Measurements from ENCODE around the gene FAM153A. TPM values are rescaled to one million over a fixed set of nuclear protein-coding genes. Genes with fewer than 3 reads are reported as not detected.
"Not testable (repeated sequence)": the region's sequence is repeated elsewhere in the genome, so short reads cannot be mapped to it uniquely, and the experiment has no call there.

The FAM153A gene
- total RNA-seq, 5 donors from 2014 or later (not counting 1 experiment from before 2014, with no cell fraction given), result 74.4 to 99.4 (median 93.8) TPM

GRCh38 chr5:177812814-177813425 lies 30.2 kb upstream of the FAM153A start:
- POLR2A ChIA-PET; H3K27ac ChIP-seq (ENCODE audit: low read length); H3K27me3 ChIP-seq (replicated peaks in 1 of 2; ENCODE audit: control insufficient read depth in 2 of 2, extremely low read depth in 1 of 2, insufficient read depth in 2 of 2, low read length in 1 of 2); H3K9me3 ChIP-seq; H3K4me1 Mint-ChIP-seq; CTCF ChIA-PET; H3K9me3 Mint-ChIP-seq; H3K36me3 Mint-ChIP-seq; H3K27me3 Mint-ChIP-seq; H3K4me3 Mint-ChIP-seq; H3K36me3 ChIP-seq (ENCODE audit: control insufficient read depth in 2 of 2, extremely low read depth in 1 of 2, insufficient read depth in 1 of 2, low read length in 1 of 2); H3K27ac Mint-ChIP-seq; H3K4me1 ChIP-seq (ENCODE audit: control insufficient read depth in 1 of 2, extremely low read depth in 1 of 2, insufficient read depth in 2 of 2, low read length in 2 of 2); H3K4me3 ChIP-seq (ENCODE audit: control insufficient read depth in 1 of 2, extremely low read depth in 1 of 2, low read length in 1 of 2): not testable (repeated sequence)
- no CpG with 5 or more reads among the region's 2 CpGs for WGBS (ENCODE audit: insufficient coverage)
- peak in 3 of 35 experiments; percentile 1 to 9 (median 7) for DNase-seq
- peak; percentile 44 to 71 (median 63) for ATAC-seq (replicated peaks in 1 of 4)

- H3K4me3 Mint-ChIP-seq; H3K27ac Mint-ChIP-seq; H3K4me3 ChIP-seq (ENCODE audit: control insufficient read depth in 1 of 2, extremely low read depth in 1 of 2, low read length in 1 of 2); H3K4me1 ChIP-seq (ENCODE audit: control insufficient read depth in 1 of 2, extremely low read depth in 1 of 2, insufficient read depth in 2 of 2, low read length in 2 of 2); H3K4me1 Mint-ChIP-seq; H3K9me3 ChIP-seq; H3K27me3 Mint-ChIP-seq; H3K27me3 ChIP-seq (replicated peaks in 1 of 2; ENCODE audit: control insufficient read depth in 2 of 2, extremely low read depth in 1 of 2, insufficient read depth in 2 of 2, low read length in 1 of 2); H3K36me3 Mint-ChIP-seq; H3K36me3 ChIP-seq (ENCODE audit: control insufficient read depth in 2 of 2, extremely low read depth in 1 of 2, insufficient read depth in 1 of 2, low read length in 1 of 2); H3K27ac ChIP-seq (ENCODE audit: low read length); CTCF ChIA-PET; H3K9me3 Mint-ChIP-seq; POLR2A ChIA-PET: not testable (repeated sequence)
- no CpG with 5 or more reads among the region's 6 CpGs for WGBS (ENCODE audit: insufficient coverage)
- ATAC-seq (replicated peaks in 1 of 4), result peak; percentile 62 to 77 (median 74)
- peak in 15 of 35 experiments; percentile 2 to 50 (median 16) for DNase-seq
These were observed 29.6 kb upstream of the FAM153A start for GRCh38 chr5:177812160-177812743.

- WGBS (ENCODE audit: insufficient coverage), result no CpG with 5 or more reads among the region's 11 CpGs
- H3K4me1 ChIP-seq (ENCODE audit: control insufficient read depth in 1 of 2, extremely low read depth in 1 of 2, insufficient read depth in 2 of 2, low read length in 2 of 2); H3K27me3 Mint-ChIP-seq; H3K36me3 ChIP-seq (ENCODE audit: control insufficient read depth in 2 of 2, extremely low read depth in 1 of 2, insufficient read depth in 1 of 2, low read length in 1 of 2); POLR2A ChIA-PET; H3K36me3 Mint-ChIP-seq; H3K4me3 ChIP-seq (ENCODE audit: control insufficient read depth in 1 of 2, extremely low read depth in 1 of 2, low read length in 1 of 2); H3K27me3 ChIP-seq (replicated peaks in 1 of 2; ENCODE audit: control insufficient read depth in 2 of 2, extremely low read depth in 1 of 2, insufficient read depth in 2 of 2, low read length in 1 of 2); H3K9me3 Mint-ChIP-seq; H3K9me3 ChIP-seq; CTCF ChIA-PET; H3K27ac Mint-ChIP-seq: not testable (repeated sequence)
- peak; percentile 62 to 78 (median 72) for ATAC-seq (replicated peaks in 1 of 4)
- peak in 31 of 35 experiments; percentile 12 to 59 (median 25) for DNase-seq
- Mint-ChIP-seq H3K4me1 (peaks cover 0 to 18% (median 11%) of the 10 kb centered on the region in 3 donors), H3K4me3 (peak overlapping the region in 2 of 3 donors; percentile 53 to 57)
- peak overlapping the region; percentile 53 for H3K27ac ChIP-seq (ENCODE audit: low read length)
These were observed 26.7 kb upstream of the FAM153A start for GRCh38 chr5:177809209-177809913.

- H3K27ac Mint-ChIP-seq, result peak overlapping the region in 1 of 2 donors; percentile 31
- H3K9me3 ChIP-seq; H3K27ac ChIP-seq (ENCODE audit: low read length); H3K27me3 Mint-ChIP-seq; CTCF ChIA-PET; H3K9me3 Mint-ChIP-seq; DNase-seq; POLR2A ChIA-PET; H3K4me3 Mint-ChIP-seq; H3K4me3 ChIP-seq (ENCODE audit: control insufficient read depth in 1 of 2, extremely low read depth in 1 of 2, low read length in 1 of 2); H3K27me3 ChIP-seq (replicated peaks in 1 of 2; ENCODE audit: control insufficient read depth in 2 of 2, extremely low read depth in 1 of 2, insufficient read depth in 2 of 2, low read length in 1 of 2); H3K36me3 ChIP-seq (ENCODE audit: control insufficient read depth in 2 of 2, extremely low read depth in 1 of 2, insufficient read depth in 1 of 2, low read length in 1 of 2); H3K4me1 ChIP-seq (ENCODE audit: control insufficient read depth in 1 of 2, extremely low read depth in 1 of 2, insufficient read depth in 2 of 2, low read length in 2 of 2); H3K36me3 Mint-ChIP-seq; ATAC-seq (replicated peaks in 1 of 4): not testable (repeated sequence)
- peaks cover 0 to 23% (median 13%) of the 10 kb centered on the region in 3 donors for H3K4me1 Mint-ChIP-seq
- no CpG with 5 or more reads among the region's 12 CpGs for WGBS (ENCODE audit: insufficient coverage)
These were observed 25.7 kb upstream of the FAM153A start for GRCh38 chr5:177808420-177808819.

- H3K4me3 ChIP-seq (ENCODE audit: control insufficient read depth in 1 of 2, extremely low read depth in 1 of 2, low read length in 1 of 2); H3K27me3 Mint-ChIP-seq; DNase-seq; H3K27ac ChIP-seq (ENCODE audit: low read length); POLR2A ChIA-PET; H3K36me3 Mint-ChIP-seq; H3K27me3 ChIP-seq (replicated peaks in 1 of 2; ENCODE audit: control insufficient read depth in 2 of 2, extremely low read depth in 1 of 2, insufficient read depth in 2 of 2, low read length in 1 of 2); CTCF ChIA-PET; H3K9me3 Mint-ChIP-seq; H3K4me3 Mint-ChIP-seq; H3K9me3 ChIP-seq; H3K4me1 ChIP-seq (ENCODE audit: control insufficient read depth in 1 of 2, extremely low read depth in 1 of 2, insufficient read depth in 2 of 2, low read length in 2 of 2); ATAC-seq (replicated peaks in 1 of 4); H3K36me3 ChIP-seq (ENCODE audit: control insufficient read depth in 2 of 2, extremely low read depth in 1 of 2, insufficient read depth in 1 of 2, low read length in 1 of 2): not testable (repeated sequence)
- WGBS (ENCODE audit: insufficient coverage), result no CpG with 5 or more reads among the region's 18 CpGs
- peak overlapping the region; percentile 75 to 87 for H3K27ac Mint-ChIP-seq
- peaks cover 0 to 27% (median 15%) of the 10 kb centered on the region in 3 donors for H3K4me1 Mint-ChIP-seq
These were observed 24.6 kb upstream of the FAM153A start for GRCh38 chr5:177807265-177807664.

- ATAC-seq (replicated peaks in 1 of 4), result peak; percentile 45 to 97 (median 96)
- H3K27ac Mint-ChIP-seq, result peak overlapping the region; percentile 44 to 75
- no CpG with 5 or more reads among the region's 5 CpGs for whole genome bisulfite sequencing (ENCODE audit: insufficient coverage)
These were observed 18.7 kb upstream of the FAM153A start for GRCh38 chr5:177801427-177801826.

More at GRCh38 chr5:177801427-177801826, 18.7 kb upstream of the FAM153A start:
- Mint-ChIP-seq H3K4me3 (peak overlapping the region in 1 of 3 donors; percentile 29), H3K4me1 (peaks cover 0 to 23% (median 15%) of the 10 kb centered on the region in 3 donors)
- H3K9me3 ChIP-seq; H3K36me3 ChIP-seq (ENCODE audit: control insufficient read depth in 2 of 2, extremely low read depth in 1 of 2, insufficient read depth in 1 of 2, low read length in 1 of 2); H3K27me3 Mint-ChIP-seq; H3K27me3 ChIP-seq (replicated peaks in 1 of 2; ENCODE audit: control insufficient read depth in 2 of 2, extremely low read depth in 1 of 2, insufficient read depth in 2 of 2, low read length in 1 of 2); H3K9me3 Mint-ChIP-seq; H3K36me3 Mint-ChIP-seq; H3K4me3 ChIP-seq (ENCODE audit: control insufficient read depth in 1 of 2, extremely low read depth in 1 of 2, low read length in 1 of 2); POLR2A ChIA-PET; CTCF ChIA-PET; H3K4me1 ChIP-seq (ENCODE audit: control insufficient read depth in 1 of 2, extremely low read depth in 1 of 2, insufficient read depth in 2 of 2, low read length in 2 of 2); H3K27ac ChIP-seq (ENCODE audit: low read length): not testable (repeated sequence)
- DNase-seq, result peak in 4 of 35 experiments; percentile 13 to 18 (median 16)

All from T-cell (primary cell).